SJCRH30 (cell line): ENCODE results near the gene SIM2. TPM values are rescaled to one million over a fixed set of nuclear protein-coding genes. Genes with fewer than 3 reads are reported as not detected.

Experiments
- DNase-seq, 2 experiments: peaks; one replicate each; pipeline ENCODE4 v3.0.0-alpha.2; 2015 to 2020
- H3K27ac ChIP-seq: fragments of 250-450 bp; sonication (Bioruptor Pico); 2 replicates; pipeline ENCODE4 v1.5.1; 2020; ENCODE audit warnings: mild to moderate bottlenecking, moderate library complexity
- H3K27me3 ChIP-seq: fragments of 250-450 bp; sonication (Bioruptor Pico); 2 replicates; pipeline ENCODE4 v1.5.1; 2020; ENCODE audit warnings: mild to moderate bottlenecking, moderate library complexity
- H3K36me3 ChIP-seq: fragments of 250-450 bp; sonication (Bioruptor Pico); 2 replicates; pipeline ENCODE4 v1.5.1; 2020; ENCODE audit warnings: mild to moderate bottlenecking, moderate library complexity
- H3K4me1 ChIP-seq: fragments of 250-450 bp; sonication (Bioruptor Pico); 2 replicates; pipeline ENCODE4 v1.5.1; 2020; ENCODE audit warnings: mild to moderate bottlenecking, moderate library complexity
- H3K4me3 ChIP-seq: fragments of 250-450 bp; sonication (Bioruptor Pico); 2 replicates; pipeline ENCODE4 v1.5.1; 2020; ENCODE audit warnings: mild to moderate bottlenecking, moderate library complexity
- H3K9me3 ChIP-seq: fragments of 250-450 bp; sonication (Bioruptor Pico); replicated peaks from 2 replicates; pipeline ENCODE4 v1.5.1; 2020; ENCODE audit warnings: mild to moderate bottlenecking, moderate library complexity
- total RNA-seq: library from RNA; depleted of rRNA; stranded (reverse); fragments of >200 nt; shearing (Covaris generic); gene quantifications from 2 replicates; pipeline ENCODE4 v1.2.3, GENCODE V29; 2014

The SIM2 gene
- total RNA-seq, 1 experiment from 2014 or later: 0.06 TPM

DNA sequence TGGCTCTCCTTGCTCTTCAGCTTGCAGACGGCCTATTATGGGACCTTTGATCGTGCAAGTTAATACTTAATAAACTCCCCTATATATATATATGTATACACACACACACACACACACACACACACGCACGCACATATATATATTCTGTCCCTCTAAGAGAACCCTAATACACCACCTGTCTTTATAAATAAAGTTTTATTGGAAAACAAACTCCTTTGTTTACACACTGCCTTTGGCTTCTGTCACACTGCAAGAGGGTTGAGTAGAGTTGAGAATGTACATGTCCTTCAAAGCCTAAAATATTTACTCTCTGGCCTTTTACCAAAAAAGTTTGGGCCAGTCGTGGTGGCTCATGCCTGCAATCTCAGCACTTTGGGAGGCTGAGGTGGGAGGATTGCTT, 26.2 kb upstream of the SIM2 start:
- no peaks in the 10 kb centered on the region for H3K27me3 ChIP-seq
- H3K4me3 ChIP-seq: no peak overlapping the region
- DNase-seq: no peak
- no peaks in the 10 kb centered on the region for H3K9me3 ChIP-seq
- H3K27ac ChIP-seq: no peak overlapping the region
- no peaks in the 10 kb centered on the region for H3K4me1 ChIP-seq
- no peaks in the 10 kb centered on the region for H3K36me3 ChIP-seq

DNA sequence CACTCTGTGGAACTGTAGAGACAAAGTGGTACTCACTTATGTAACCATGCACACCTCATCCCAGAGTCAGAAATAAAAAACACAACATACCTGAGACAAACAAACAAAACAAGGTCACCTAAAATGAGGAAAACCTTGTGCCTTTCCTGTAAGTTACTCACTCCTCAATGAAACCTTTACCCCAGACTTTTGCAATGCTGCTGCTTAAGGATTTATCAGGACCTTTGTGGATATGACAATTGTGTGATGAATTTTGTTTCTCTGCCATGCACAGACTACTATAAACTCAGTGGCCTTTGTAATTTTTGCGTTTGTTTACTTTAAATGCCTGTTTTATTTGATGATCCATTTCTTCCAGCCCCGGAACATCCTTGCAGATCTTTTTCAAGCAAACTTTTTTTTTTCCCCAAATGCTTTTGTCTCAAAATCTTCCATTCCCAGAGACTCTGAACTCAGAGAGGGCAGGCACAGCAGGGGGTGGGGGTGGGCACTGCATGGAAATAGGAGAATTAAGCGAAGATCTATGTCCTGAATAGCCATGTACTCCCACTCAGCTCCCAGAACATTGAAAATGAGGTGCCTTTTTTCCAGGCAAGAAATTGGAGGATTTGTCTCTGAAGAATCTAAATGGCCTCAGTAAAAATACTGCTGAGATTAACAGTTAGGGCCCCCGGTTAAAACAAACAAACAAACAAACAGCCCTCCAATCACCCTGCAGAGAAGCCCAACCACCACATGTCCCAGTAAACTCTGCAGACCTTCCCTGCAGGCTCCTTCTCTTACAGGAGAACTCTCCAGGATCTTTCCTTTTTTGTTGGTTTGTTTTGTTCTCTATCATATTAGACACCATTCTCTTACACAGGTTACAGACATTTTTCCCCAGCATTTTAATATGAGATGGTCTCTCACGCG, 22.6 kb upstream of the SIM2 start:
- DNase-seq: no peak
- Histone ChIP-seq H3K36me3 (no peaks in the 10 kb centered on the region), H3K27ac (no peak overlapping the region), H3K4me1 (no peaks in the 10 kb centered on the region), H3K27me3 (no peaks in the 10 kb centered on the region), H3K4me3 (no peak overlapping the region), H3K9me3 (peaks cover 5% of the 10 kb centered on the region; the same call in 1 of the 2 replicates)

DNA sequence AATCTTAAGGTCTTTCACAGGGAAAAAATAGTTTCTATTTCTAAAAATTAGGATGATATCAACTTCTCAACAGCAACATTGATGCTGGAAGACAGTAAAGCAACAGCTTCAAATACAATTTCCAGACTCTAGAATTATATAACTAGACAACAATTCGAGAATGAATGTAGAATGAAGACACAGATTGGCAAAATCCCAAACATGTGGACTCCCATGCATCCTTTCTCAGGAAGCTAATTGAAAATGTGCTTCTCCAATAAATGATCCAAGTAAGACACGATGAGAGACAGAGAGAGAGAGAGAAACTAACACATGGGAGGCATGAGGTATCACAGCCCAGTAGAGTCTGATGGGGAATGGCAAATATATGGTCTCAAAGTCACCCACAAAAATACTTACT, 21.5 kb upstream of the SIM2 start:
- DNase-seq: no peak
- Histone ChIP-seq H3K9me3 (peaks cover 5% of the 10 kb centered on the region; the same call in 1 of the 2 replicates), H3K27ac (no peak overlapping the region), H3K4me1 (no peaks in the 10 kb centered on the region), H3K36me3 (no peaks in the 10 kb centered on the region), H3K27me3 (no peaks in the 10 kb centered on the region), H3K4me3 (no peak overlapping the region)

DNA sequence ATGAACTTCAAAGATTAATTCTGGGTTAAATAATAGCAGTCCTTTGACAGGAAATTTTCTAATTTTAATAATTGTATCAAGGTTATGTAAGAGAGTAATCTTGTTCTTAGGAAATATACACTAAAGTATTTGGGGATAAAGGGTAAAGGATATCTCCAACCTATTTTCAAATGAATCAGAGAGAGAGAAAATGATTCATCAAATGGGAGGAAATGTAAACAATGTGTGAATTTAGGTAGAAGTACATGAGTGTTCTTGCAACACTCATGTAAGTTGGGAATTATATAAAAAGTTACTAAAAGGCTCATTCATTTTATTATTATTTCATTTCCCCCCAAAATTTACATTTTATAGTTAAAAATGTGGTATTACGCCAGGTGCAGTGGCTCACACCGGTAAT, 20.4 kb upstream of the SIM2 start:
- DNase-seq: no peak
- Histone ChIP-seq H3K27ac (no peak overlapping the region), H3K36me3 (no peaks in the 10 kb centered on the region), H3K9me3 (peaks cover 5% of the 10 kb centered on the region; the same call in 1 of the 2 replicates), H3K4me3 (no peak overlapping the region), H3K27me3 (no peaks in the 10 kb centered on the region), H3K4me1 (no peaks in the 10 kb centered on the region)

DNA sequence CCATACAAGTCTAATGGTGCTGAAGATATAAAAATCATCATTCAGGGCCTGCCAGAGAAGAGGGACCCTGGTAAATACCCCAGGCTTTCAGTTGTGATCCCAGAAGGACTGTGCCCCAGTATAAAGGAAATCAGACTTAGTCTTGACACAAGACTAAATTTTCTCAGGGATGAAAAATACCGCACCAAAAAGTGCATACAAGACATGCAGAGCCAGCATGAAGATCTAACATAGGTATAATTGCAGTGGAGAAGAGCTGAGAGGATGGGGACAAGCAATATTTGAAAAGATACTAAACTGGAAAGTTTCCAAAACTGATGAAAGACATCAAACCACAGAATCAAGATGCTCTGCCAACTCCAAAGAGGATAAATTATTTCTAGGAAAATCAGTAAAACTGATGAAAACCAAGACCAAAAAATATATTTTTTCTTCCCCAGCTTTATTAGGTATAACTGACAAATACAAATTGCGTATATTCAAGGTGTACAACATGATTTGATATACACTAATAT, 17.7 kb upstream of the SIM2 start:
- Histone ChIP-seq H3K4me1 (no peaks in the 10 kb centered on the region), H3K4me3 (no peak overlapping the region), H3K9me3 (peaks cover 5% of the 10 kb centered on the region; the same call in 1 of the 2 replicates), H3K27me3 (no peaks in the 10 kb centered on the region), H3K36me3 (no peaks in the 10 kb centered on the region), H3K27ac (no peak overlapping the region)
- DNase-seq: no peak

DNA sequence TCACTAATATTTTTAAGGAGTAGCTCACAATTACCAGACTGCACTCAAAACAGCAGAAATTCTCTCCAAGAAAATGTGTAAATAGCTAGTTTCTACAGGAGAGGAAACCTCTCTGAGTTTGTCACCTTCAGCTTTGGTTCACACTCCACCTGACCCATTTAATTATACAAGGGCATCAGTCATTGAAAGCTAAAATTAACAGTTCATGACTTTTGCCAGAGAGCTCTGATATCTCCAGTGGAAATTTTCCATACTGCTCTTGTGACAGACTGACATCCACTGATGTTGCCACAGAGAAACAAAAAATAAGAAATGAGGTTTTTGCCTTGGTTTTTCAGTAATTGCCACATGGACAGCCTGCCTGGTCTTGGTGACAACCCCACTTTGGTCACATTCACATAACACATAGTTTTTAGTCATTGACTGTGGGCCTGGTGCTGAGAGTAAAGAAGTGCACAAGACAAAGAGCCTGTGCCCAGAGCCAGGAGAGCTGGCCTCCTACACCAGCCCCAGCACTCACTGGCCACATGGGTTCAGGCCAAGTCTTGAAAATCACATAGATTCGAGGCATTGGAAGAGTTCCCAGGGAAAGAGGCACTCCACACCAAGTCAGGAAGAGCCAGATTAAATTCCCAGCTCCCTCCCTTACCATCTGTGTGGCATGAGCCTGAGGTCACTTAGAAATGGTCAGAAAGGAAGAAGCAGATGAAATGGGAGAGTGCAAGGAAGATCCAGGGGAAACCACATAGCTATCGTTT, 13.8 kb upstream of the SIM2 start:
- Histone ChIP-seq H3K4me3 (no peak overlapping the region), H3K36me3 (no peaks in the 10 kb centered on the region), H3K4me1 (no peaks in the 10 kb centered on the region), H3K9me3 (peaks cover 5% of the 10 kb centered on the region; the same call in 1 of the 2 replicates), H3K27ac (no peak overlapping the region), H3K27me3 (no peaks in the 10 kb centered on the region)
- no peak for DNase-seq

DNA sequence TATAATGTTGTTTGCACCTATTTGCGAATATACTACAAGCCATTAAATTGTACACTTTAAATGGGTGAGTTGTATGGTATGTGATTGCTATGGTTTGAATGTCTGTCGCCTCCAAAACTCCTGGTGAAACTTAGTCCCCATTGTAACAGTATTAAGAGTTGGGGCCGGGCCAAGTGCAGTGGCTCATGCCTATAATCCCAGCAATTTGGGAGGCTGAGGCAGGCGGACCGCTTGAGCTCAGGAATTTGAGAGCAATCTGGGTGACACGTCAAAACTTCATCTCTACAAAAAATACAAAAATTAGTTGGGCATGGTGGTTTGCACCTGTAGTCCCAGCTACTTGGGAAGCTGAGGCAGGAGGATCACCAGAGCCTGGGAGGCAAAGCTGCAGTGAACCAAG, 12.0 kb upstream of the SIM2 start:
- H3K27ac ChIP-seq: no peak overlapping the region
- H3K9me3 ChIP-seq: no peaks in the 10 kb centered on the region
- H3K4me3 ChIP-seq: no peak overlapping the region
- H3K36me3 ChIP-seq: no peaks in the 10 kb centered on the region
- DNase-seq: no peak
- no peaks in the 10 kb centered on the region for H3K4me1 ChIP-seq
- H3K27me3 ChIP-seq: no peaks in the 10 kb centered on the region

DNA sequence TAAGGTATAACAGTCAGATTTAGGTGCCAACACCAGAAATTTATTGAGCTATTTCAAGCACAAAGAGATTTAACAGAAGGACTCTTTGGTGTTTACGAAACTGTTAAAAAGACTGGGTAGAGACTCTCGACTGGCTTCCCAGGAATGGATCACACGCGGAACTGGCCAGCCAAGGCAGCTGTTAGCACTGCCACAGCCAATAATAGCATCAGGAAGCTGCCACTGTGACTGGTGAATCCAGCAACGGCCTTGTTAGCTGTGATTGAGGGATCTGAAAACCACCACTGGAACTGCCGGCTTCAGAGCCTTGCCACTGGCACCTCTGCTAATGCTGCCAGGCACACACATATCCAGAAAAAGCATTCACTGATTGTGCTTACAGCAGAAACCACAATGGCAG, 10.6 kb upstream of the SIM2 start:
- Histone ChIP-seq H3K36me3 (no peaks in the 10 kb centered on the region), H3K4me1 (no peaks in the 10 kb centered on the region), H3K9me3 (no peaks in the 10 kb centered on the region), H3K4me3 (no peak overlapping the region), H3K27ac (no peak overlapping the region), H3K27me3 (no peaks in the 10 kb centered on the region)
- DNase-seq: no peak

DNA sequence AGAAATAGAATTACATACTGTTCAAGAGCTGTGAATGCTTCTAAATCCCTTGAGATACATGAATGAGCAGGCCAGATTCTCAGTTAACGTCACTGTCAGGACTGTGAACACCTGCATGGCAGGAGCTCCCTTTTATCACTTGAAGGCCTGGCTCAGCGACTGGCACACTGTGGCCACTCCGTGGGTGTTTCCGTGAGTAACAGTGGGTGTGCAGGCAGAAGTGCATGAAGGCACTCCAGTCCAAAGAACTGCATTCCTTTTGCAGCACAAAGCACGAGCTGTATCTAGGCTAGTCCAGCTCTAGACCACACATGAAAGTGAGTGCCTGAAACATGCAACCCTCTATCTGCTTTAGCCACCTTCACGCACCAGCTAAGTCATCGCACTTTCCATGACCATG, 9.6 kb upstream of the SIM2 start:
- H3K36me3 ChIP-seq: no peaks in the 10 kb centered on the region
- DNase-seq: no peak
- H3K4me3 ChIP-seq: no peak overlapping the region
- H3K9me3 ChIP-seq: no peaks in the 10 kb centered on the region; the same call in 1 of the 2 replicates
- H3K4me1 ChIP-seq: no peaks in the 10 kb centered on the region
- no peaks in the 10 kb centered on the region for H3K27me3 ChIP-seq
- no peak overlapping the region for H3K27ac ChIP-seq

DNA sequence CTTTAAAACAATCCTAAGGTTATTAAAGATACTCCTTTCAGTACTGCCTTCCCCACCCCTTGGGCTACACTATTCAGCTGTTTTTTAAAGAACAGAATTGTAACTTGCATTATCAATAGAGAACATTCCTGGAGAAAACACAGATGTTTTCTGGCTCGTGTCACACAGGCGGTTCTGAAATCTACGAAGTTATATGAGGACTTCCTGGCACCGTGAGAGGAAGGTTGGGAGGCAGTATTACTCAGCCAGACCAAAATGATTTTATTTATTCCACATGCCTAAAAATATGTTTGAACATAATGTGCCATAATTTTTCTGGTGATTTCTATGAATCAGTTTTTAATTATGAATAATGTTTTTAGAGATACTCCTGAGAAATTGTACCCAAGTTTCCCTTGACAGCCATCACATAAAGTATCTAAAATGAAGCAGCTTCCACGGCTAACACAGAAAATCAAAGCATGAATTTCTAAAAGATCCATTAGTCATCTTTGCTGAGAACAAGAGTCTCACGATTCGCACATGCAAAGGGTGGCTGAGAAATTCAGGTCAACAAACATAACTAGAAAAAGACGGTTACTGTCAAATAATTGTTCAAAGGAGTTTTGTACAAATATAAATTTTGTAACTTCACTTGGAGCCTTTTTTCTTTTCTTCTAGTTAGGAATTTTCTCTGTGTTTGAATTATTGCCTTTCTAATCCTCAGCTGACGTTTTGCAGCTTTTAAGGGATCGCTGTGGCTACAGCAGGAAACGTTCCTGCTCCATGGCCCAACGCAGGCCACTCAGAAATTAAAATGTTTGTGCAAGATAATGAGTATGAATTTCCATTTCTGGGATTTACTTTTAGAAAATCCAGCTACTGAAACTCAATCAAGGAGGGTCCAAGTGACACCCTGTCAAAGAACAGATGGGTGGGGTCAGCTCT, 8.0 kb upstream of the SIM2 start:
- Histone ChIP-seq H3K27ac (no peak overlapping the region), H3K4me1 (no peaks in the 10 kb centered on the region), H3K9me3 (no peaks in the 10 kb centered on the region; the same call in 1 of the 2 replicates), H3K4me3 (no peak overlapping the region), H3K36me3 (no peaks in the 10 kb centered on the region), H3K27me3 (no peaks in the 10 kb centered on the region)
- no peak for DNase-seq

DNA sequence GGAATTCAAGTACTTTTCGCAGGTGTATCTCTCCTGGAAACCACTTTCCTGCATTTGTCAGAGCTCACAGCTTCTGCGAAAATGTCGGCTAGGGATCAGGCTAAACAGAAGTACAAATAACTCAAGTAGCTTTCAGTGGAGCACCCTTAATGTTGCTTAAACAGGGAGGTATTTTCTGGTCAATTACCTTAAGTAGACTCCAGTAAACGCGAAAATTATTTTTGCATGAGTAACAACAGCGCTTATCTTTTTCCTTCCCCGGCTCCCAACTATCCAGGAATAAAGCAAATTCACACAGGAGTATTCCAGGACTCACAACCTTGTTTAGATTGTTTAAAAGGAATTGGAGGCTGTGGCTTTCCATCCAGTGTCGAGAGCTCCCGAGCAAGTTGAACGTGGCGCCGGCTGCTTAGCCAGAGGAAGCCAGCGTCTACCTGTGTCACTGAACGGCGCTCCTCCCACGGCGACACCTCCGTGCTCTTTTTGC, 7.3 kb upstream of the SIM2 start:
- Histone ChIP-seq H3K27ac (no peak overlapping the region), H3K4me3 (no peak overlapping the region), H3K9me3 (no peaks in the 10 kb centered on the region; the same call in 1 of the 2 replicates), H3K27me3 (no peaks in the 10 kb centered on the region), H3K36me3 (no peaks in the 10 kb centered on the region), H3K4me1 (no peaks in the 10 kb centered on the region)
- no peak for DNase-seq

DNA sequence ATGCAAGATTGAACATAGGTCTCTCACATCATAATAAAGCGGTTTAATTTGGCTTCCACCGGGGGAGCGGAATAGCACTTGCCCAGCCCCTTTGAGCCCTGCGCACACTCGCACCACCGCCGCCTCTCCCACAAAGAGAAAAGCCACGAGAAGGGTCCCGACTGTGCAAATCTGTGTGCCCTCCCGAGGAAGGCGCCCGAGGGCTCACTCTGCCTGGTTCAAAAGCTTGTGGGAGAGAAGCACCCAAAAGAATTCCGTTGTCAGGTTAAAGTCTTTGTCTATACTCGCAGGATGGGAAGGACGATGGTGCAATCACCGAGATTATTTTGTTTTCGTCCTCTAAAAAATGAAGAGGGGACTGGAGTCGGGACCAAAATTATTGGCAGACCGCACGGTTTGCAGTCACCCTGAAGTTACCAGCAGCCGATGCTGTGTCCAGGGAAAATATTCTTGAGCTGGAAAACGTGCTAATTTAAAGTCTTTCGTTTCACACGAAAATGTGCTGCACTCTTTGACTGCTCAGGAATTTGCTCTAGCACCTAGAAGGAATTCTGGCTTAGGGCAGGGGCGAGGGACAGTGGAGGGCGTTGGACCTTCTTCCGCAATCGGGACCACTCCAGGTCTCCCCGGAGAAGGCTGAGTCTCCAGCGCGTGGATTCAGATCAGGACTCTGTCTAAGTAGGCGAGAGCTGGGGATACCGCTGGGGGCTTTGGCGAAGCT, 6.6 kb upstream of the SIM2 start:
- Histone ChIP-seq H3K4me3 (no peak overlapping the region), H3K27me3 (no peaks in the 10 kb centered on the region)

DNA sequence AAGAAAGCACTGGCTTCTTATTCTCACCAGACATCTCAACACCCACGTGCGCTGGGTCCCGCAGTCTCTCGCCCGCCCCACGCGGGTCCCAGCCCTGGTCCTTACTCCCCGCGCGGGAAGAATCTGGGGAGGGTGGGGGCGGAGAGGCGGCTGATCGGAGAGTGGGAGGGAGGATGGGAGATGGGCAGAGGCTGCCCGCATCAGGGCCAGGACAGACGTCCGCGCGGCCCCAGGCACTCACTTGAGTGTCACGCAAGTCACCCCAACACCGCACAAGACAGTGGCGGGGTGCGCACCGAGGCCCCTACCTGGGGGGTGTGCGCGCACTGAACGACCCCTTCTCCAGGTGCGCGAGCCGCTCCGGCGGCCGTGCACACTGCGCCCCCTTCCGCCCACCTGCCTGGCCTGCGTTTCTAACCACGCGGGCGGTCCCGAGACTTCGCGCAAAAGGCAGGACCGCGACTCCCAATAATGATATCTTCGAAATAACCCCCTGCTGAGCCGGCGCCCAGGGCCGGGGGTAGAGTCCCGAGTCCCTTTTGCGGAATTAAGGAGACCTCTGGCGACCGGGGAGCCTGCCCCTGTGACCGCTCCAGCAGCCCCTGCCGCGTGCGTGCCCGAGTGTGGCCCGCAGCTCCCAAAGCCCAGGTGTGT, 6.0 kb upstream of the SIM2 start:
- Histone ChIP-seq H3K27me3 (no peaks in the 10 kb centered on the region), H3K36me3 (no peaks in the 10 kb centered on the region), H3K4me3 (no peak overlapping the region), H3K4me1 (no peaks in the 10 kb centered on the region), H3K9me3 (no peaks in the 10 kb centered on the region; the same call in 1 of the 2 replicates), H3K27ac (no peak overlapping the region)
- DNase-seq: no peak

More for the DNA sequence above, 6.6 kb upstream of the SIM2 start:
- no peak for DNase-seq
- Histone ChIP-seq H3K36me3 (no peaks in the 10 kb centered on the region), H3K4me1 (no peaks in the 10 kb centered on the region), H3K9me3 (no peaks in the 10 kb centered on the region; the same call in 1 of the 2 replicates), H3K27ac (no peak overlapping the region)
